Sigmoid colon (tissue), 4 donors: ENCODE data around the gene COP1.

ENCODE experiments used
- EP300 ChIP-seq, 4 donors: sonication (generic); formaldehyde crosslinking; IDR thresholded peaks; one replicate each; pipeline ENCODE4 v1.6.1; 2017; ENCODE audit warnings: antibody characterized with exemption in 4 of 4
- POLR2A ChIP-seq, 2 donors: fragments of 450-650 bp; IDR thresholded peaks; one replicate each; pipeline ENCODE4 v1.6.1; 2016; ENCODE audit warnings: antibody characterized with exemption in 2 of 2, mild to moderate bottlenecking in 2 of 2, moderate library complexity in 2 of 2
- POLR2AphosphoS5 ChIP-seq, 4 donors: sonication (generic); formaldehyde crosslinking; IDR thresholded peaks; one replicate each; pipeline ENCODE4 v1.6.1; 2017; ENCODE audit warnings: antibody characterized with exemption in 4 of 4
- TF ChIP-seq, protein P1 (sequence below), 4 experiments: fragments of 450-650 bp in 3 of 4; fragments of 200-600 bp in 1 of 4; IDR thresholded peaks; one replicate each; pipeline ENCODE4 v1.5.1; 2016 to 2019; ENCODE audit warnings: antibody characterized with exemption in 4 of 4, mild to moderate bottlenecking in 3 of 4, moderate library complexity in 2 of 4

DNA sequence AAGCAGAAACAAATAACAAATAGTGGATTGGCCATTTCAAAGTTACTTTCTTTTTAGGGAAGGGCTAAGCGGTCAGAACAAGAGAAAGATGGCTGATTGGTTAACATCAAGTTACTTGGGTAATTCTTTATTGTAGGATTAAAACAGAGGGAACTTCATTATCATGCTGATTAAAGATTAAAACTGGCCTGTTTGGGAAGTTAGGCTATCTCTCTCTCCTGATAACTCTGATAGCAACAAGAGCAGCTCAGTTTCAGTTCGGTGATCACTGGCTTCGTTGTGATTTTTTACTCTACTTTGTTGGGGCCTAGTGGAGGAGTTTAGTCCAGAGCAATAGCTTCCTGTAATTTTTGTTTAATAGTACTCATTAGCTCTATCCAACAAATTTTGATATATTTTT is 20.5 kb upstream of the COP1 start:
- TF ChIP-seq POLR2A (IDR thresholded peaks at IDR 0.05) (no peak), EP300 (IDR thresholded peaks at IDR 0.05) (no peak), POLR2AphosphoS5 (IDR thresholded peaks at IDR 0.05) (no peak)
- TF ChIP-seq, protein P1, sequence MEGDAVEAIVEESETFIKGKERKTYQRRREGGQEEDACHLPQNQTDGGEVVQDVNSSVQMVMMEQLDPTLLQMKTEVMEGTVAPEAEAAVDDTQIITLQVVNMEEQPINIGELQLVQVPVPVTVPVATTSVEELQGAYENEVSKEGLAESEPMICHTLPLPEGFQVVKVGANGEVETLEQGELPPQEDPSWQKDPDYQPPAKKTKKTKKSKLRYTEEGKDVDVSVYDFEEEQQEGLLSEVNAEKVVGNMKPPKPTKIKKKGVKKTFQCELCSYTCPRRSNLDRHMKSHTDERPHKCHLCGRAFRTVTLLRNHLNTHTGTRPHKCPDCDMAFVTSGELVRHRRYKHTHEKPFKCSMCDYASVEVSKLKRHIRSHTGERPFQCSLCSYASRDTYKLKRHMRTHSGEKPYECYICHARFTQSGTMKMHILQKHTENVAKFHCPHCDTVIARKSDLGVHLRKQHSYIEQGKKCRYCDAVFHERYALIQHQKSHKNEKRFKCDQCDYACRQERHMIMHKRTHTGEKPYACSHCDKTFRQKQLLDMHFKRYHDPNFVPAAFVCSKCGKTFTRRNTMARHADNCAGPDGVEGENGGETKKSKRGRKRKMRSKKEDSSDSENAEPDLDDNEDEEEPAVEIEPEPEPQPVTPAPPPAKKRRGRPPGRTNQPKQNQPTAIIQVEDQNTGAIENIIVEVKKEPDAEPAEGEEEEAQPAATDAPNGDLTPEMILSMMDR (IDR thresholded peaks at IDR 0.05), result no peak
